UCSD-AML1 (cell line): Measurements from ENCODE around the gene MACROD2.
"Not testable (repeated sequence)": the region's sequence is repeated elsewhere in the genome, so short reads cannot be mapped to it uniquely, and the experiment has no call there.

Experiments
- DNase-seq: peaks from one replicate; lab custom pipeline; 2025; ENCODE audit not compliant: unreplicated experiment; lab: John Stamatoyannopoulos, UW

MACROD2 gene

GRCh38 chr20:15535863-15536262 lies 1540.5 kb downstream of the MACROD2 start:
- DNase-seq, result no peak

GRCh38 chr20:15537200-15537599 lies 1541.9 kb downstream of the MACROD2 start:
- not testable (repeated sequence) for DNase-seq

GRCh38 chr20:15542655-15543054 lies 1547.3 kb downstream of the MACROD2 start:
- DNase-seq, result no peak

GRCh38 chr20:15544742-15545141 lies 1549.4 kb downstream of the MACROD2 start:
- DNase-seq, result no peak

- no peak for DNase-seq
Measured at GRCh38 chr20:15546525-15547023, 1551.3 kb downstream of the MACROD2 start.

- DNase-seq, result no peak
Measured at GRCh38 chr20:15547119-15547518, 1551.8 kb downstream of the MACROD2 start.

GRCh38 chr20:15550116-15550870 lies 1555.0 kb downstream of the MACROD2 start:
- DNase-seq, result no peak

GRCh38 chr20:15555913-15556312 lies 1560.6 kb downstream of the MACROD2 start:
- no peak for DNase-seq

- no peak for DNase-seq
Measured at GRCh38 chr20:15556869-15557268, 1561.6 kb downstream of the MACROD2 start.

- no peak for DNase-seq
Measured at GRCh38 chr20:15561070-15561569, 1565.8 kb downstream of the MACROD2 start.

GRCh38 chr20:15561707-15562404 lies 1566.5 kb downstream of the MACROD2 start:
- no peak for DNase-seq

GRCh38 chr20:15563836-15564235 lies 1568.5 kb downstream of the MACROD2 start:
- no peak for DNase-seq

GRCh38 chr20:15564981-15565380 lies 1569.7 kb downstream of the MACROD2 start:
- no peak for DNase-seq

- DNase-seq, result no peak
Measured at GRCh38 chr20:15565786-15566185, 1570.5 kb downstream of the MACROD2 start.

- DNase-seq, result no peak
Measured at GRCh38 chr20:15567219-15567618, 1571.9 kb downstream of the MACROD2 start.

- DNase-seq, result no peak
Measured at GRCh38 chr20:15570156-15570555, 1574.8 kb downstream of the MACROD2 start.

GRCh38 chr20:15571056-15571455 lies 1575.7 kb downstream of the MACROD2 start:
- DNase-seq, result no peak

- no peak for DNase-seq
Measured at GRCh38 chr20:15575255-15575654, 1579.9 kb downstream of the MACROD2 start.

- DNase-seq, result no peak
Measured at GRCh38 chr20:15576411-15576810, 1581.1 kb downstream of the MACROD2 start.

GRCh38 chr20:15578113-15578512 lies 1582.8 kb downstream of the MACROD2 start:
- no peak for DNase-seq

- DNase-seq, result no peak
Measured at GRCh38 chr20:15579688-15580087, 1584.4 kb downstream of the MACROD2 start.

- no peak for DNase-seq
Measured at GRCh38 chr20:15582146-15582760, 1586.9 kb downstream of the MACROD2 start.
